Measurements from ENCODE around the gene LDHAL6B. TPM values are rescaled to one million over a fixed set of nuclear protein-coding genes. Genes with fewer than 3 reads are reported as not detected.

The LDHAL6B gene
- total RNA-seq, 1 donor from 2014 or later: not detected

DNA sequence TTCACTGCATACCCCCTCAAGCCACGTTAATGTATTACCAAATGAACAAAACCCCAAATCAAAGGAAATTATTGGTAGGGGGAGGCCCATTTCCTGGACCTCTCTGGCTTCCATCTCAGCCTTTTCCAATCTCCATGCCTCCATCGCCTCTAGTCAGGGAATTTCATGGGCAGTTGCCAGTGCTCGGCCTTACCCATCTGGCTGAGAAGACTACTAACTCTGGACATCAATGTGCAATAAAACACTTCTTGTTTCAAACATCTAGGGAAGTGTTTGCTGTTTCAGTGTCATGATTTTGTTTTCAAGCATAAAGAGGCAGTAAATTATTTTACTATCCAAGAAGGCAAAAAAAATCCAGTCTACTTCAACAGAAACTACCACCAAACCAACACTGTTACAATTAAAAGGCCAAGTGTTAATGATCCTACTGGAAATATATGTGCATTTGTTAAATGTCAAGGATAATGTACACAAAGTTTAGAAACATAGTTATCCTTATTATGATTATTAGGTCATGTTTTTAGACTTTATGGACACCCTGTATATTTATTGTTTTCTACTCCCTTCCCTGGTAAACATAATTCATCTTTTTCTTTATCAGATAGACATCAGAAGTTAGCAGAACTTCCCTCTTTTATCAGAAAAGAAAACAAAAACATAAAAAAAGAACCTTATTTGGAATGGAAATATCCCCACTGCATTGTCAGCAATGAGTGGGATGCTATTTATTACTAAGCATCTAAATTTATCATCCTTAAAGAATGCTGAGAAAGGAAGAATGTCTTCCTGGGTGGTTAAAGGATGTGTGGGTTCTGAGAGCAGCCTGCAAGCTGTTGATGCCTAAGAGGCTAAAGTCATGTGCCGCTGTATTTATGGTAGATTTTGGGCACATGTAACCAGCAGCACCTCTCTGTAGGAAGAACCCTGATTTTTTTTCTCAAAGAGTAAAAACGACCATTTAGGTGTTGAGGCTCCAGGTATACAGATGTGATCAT lies 15.2 kb downstream of the LDHAL6B start:
- no peaks in the 10 kb centered on the region for H3K27me3 Mint-ChIP-seq
- peaks cover 4% of the 10 kb centered on the region for H3K4me1 Mint-ChIP-seq (ENCODE audit: unreplicated experiment)
- no peak overlapping the region for H3K4me3 Mint-ChIP-seq
- no peak for DNase-seq (ENCODE audit: extremely low spot score, unreplicated experiment)
- peaks cover 28% of the 10 kb centered on the region for H3K36me3 Mint-ChIP-seq
- H3K9me3 Mint-ChIP-seq: no peaks in the 10 kb centered on the region
- TF ChIP-seq, protein P1, sequence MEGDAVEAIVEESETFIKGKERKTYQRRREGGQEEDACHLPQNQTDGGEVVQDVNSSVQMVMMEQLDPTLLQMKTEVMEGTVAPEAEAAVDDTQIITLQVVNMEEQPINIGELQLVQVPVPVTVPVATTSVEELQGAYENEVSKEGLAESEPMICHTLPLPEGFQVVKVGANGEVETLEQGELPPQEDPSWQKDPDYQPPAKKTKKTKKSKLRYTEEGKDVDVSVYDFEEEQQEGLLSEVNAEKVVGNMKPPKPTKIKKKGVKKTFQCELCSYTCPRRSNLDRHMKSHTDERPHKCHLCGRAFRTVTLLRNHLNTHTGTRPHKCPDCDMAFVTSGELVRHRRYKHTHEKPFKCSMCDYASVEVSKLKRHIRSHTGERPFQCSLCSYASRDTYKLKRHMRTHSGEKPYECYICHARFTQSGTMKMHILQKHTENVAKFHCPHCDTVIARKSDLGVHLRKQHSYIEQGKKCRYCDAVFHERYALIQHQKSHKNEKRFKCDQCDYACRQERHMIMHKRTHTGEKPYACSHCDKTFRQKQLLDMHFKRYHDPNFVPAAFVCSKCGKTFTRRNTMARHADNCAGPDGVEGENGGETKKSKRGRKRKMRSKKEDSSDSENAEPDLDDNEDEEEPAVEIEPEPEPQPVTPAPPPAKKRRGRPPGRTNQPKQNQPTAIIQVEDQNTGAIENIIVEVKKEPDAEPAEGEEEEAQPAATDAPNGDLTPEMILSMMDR (conservative IDR thresholded peaks at IDR 0.05): no peak
- H3K27ac Mint-ChIP-seq: no peak overlapping the region

- no peaks in the 10 kb centered on the region for H3K9me3 Mint-ChIP-seq
- peaks cover 4% of the 10 kb centered on the region for H3K4me1 Mint-ChIP-seq (ENCODE audit: unreplicated experiment)
- no peak overlapping the region for H3K27ac Mint-ChIP-seq
- H3K36me3 Mint-ChIP-seq: peaks cover 28% of the 10 kb centered on the region
- no peak for DNase-seq (ENCODE audit: extremely low spot score, unreplicated experiment)
- no peaks in the 10 kb centered on the region for H3K27me3 Mint-ChIP-seq
- TF ChIP-seq, protein P1 (conservative IDR thresholded peaks at IDR 0.05): no peak
- no peak overlapping the region for H3K4me3 Mint-ChIP-seq
Observed at GRCh38 chr15:59222906-59223550, 16.4 kb downstream of the LDHAL6B start.

GRCh38 chr15:59223736-59224135 lies 17.1 kb downstream of the LDHAL6B start:
- Mint-ChIP-seq H3K4me3 (no peak overlapping the region), H3K27ac (no peak overlapping the region), H3K27me3 (no peaks in the 10 kb centered on the region), H3K36me3 (peaks cover 28% of the 10 kb centered on the region), H3K9me3 (no peaks in the 10 kb centered on the region), H3K4me1 (ENCODE audit: unreplicated experiment) (peaks cover 4% of the 10 kb centered on the region)
- no peak for DNase-seq (ENCODE audit: extremely low spot score, unreplicated experiment)
- TF ChIP-seq, protein P1 (conservative IDR thresholded peaks at IDR 0.05): no peak

DNA sequence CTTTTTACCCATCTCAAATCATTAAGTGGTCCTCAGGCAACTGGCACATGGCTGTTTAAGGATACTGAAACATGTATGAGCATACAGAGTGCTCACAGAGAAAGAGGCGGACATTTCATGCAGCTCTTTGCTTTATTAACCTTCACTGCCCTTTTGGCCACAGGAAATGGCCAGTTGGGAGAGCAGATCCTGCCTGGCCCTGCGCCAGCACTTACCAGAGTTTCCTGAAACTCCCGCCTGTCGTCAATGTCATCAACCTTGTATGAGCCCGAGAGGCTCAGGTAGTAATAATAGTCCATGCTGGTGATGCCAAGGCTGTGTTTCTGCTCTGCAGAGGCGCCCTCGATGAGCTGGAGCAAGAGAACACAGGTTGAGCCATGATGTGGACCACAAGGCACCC lies 17.8 kb downstream of the LDHAL6B start:
- TF ChIP-seq, protein P1 (conservative IDR thresholded peaks at IDR 0.05): no peak
- no peak overlapping the region for H3K27ac Mint-ChIP-seq
- H3K36me3 Mint-ChIP-seq: peaks cover 28% of the 10 kb centered on the region
- no peak overlapping the region for H3K4me3 Mint-ChIP-seq
- no peak for DNase-seq (ENCODE audit: extremely low spot score, unreplicated experiment)
- H3K27me3 Mint-ChIP-seq: no peaks in the 10 kb centered on the region
- H3K9me3 Mint-ChIP-seq: no peaks in the 10 kb centered on the region
- peaks cover 4% of the 10 kb centered on the region for H3K4me1 Mint-ChIP-seq (ENCODE audit: unreplicated experiment)

GRCh38 chr15:59227021-59227420 lies 20.4 kb downstream of the LDHAL6B start:
- H3K4me3 Mint-ChIP-seq: no peak overlapping the region
- DNase-seq (ENCODE audit: extremely low spot score, unreplicated experiment): no peak
- H3K36me3 Mint-ChIP-seq: peaks cover 24% of the 10 kb centered on the region
- TF ChIP-seq, protein P1 (conservative IDR thresholded peaks at IDR 0.05): no peak
- H3K9me3 Mint-ChIP-seq: no peaks in the 10 kb centered on the region
- no peaks in the 10 kb centered on the region for H3K27me3 Mint-ChIP-seq
- peaks cover 5% of the 10 kb centered on the region for H3K4me1 Mint-ChIP-seq (ENCODE audit: unreplicated experiment)
- H3K27ac Mint-ChIP-seq: no peak overlapping the region

Measured in type B pancreatic cell (in vitro differentiated cells).